GM12891 (cell line): ENCODE results near the gene LOXL4.

ENCODE experiments used
- PAX5 ChIP-seq: IDR thresholded peaks from 2 replicates; pipeline ENCODE4 v1.6.1; 2011; ENCODE audit warnings: low read length, moderate library complexity, mild to moderate bottlenecking; ENCODE audit not compliant: insufficient read depth, severe bottlenecking
- POLR2A ChIP-seq: IDR thresholded peaks from 2 replicates; pipeline ENCODE4 v1.6.1; 2011; ENCODE audit warnings: low read depth, low read length, control low read depth
- POLR2AphosphoS5 ChIP-seq: IDR thresholded peaks from 2 replicates; pipeline ENCODE4 v1.6.1; 2011; ENCODE audit warnings: low read depth, low read length, control low read depth
- SPI1 ChIP-seq: IDR thresholded peaks from 2 replicates; pipeline ENCODE4 v1.6.1; 2011; ENCODE audit warnings: low read depth, low read length, control low read depth
- TAF1 ChIP-seq: IDR thresholded peaks from 2 replicates; pipeline ENCODE4 v1.6.1; 2011; ENCODE audit warnings: low read depth, low read length, control low read depth

- TF ChIP-seq SPI1 (no peak), POLR2A (no peak), TAF1 (no peak), POLR2AphosphoS5 (no peak), PAX5 (no peak)
Observed at GRCh38 chr10:98259606-98260315, 8.2 kb downstream of the LOXL4 start.
